HepG2 (cell line): Measurements from ENCODE around the gene CPNE1. TPM values are rescaled to one million over a fixed set of nuclear protein-coding genes. Genes with fewer than 3 reads are reported as not detected.

Experiments used
- KMT2B ChIP-seq: IDR thresholded peaks from 2 replicates; pipeline ENCODE4 v1.6.1; 2016; ENCODE audit warnings: missing genetic modification reagents, missing compliant biosample characterization
- MTF2 ChIP-seq: sonication (generic); formaldehyde crosslinking; IDR thresholded peaks from 2 replicates; pipeline ENCODE4 v1.5.0; 2020; ENCODE audit warnings: missing genetic modification reagents, borderline replicate concordance
- MYNN ChIP-seq: sonication (generic); formaldehyde crosslinking; IDR thresholded peaks from 2 replicates; pipeline ENCODE4 v1.4.0; 2020; ENCODE audit warnings: mild to moderate bottlenecking, low read depth, missing genetic modification reagents
- NPAS2 ChIP-seq: sonication (generic); formaldehyde crosslinking; IDR thresholded peaks from 2 replicates; pipeline ENCODE4 v1.8.0; 2022; ENCODE audit warnings: mild to moderate bottlenecking, missing genetic modification reagents, borderline replicate concordance
- PHF21A ChIP-seq: sonication (generic); formaldehyde crosslinking; IDR thresholded peaks from 2 replicates; pipeline ENCODE4 v1.5.0; 2020; ENCODE audit warnings: mild to moderate bottlenecking, missing genetic modification reagents
- PRPF4 ChIP-seq: fragments of 200-400 bp; formaldehyde crosslinking; IDR thresholded peaks from 2 replicates; pipeline ENCODE4 v1.6.1; 2016; ENCODE audit warnings: low read length, low read depth; ENCODE audit not compliant: poor library complexity, severe bottlenecking
- ZNF251 ChIP-seq: sonication (generic); formaldehyde crosslinking; IDR thresholded peaks from 2 replicates; pipeline ENCODE4 v1.9.0; 2021; ENCODE audit warnings: mild to moderate bottlenecking, missing genetic modification reagents
- ZNF678 ChIP-seq: sonication (generic); formaldehyde crosslinking; IDR thresholded peaks from 2 replicates; pipeline ENCODE4 v1.4.0; 2020; ENCODE audit warnings: mild to moderate bottlenecking, missing genetic modification reagents
- ZNF775 ChIP-seq: sonication (generic); formaldehyde crosslinking; IDR thresholded peaks from 2 replicates; pipeline ENCODE4 v1.4.0; 2020; ENCODE audit warnings: missing genetic modification reagents, mild to moderate bottlenecking, moderate library complexity, borderline replicate concordance
- ZNF782 ChIP-seq: sonication (generic); formaldehyde crosslinking; IDR thresholded peaks from 2 replicates; pipeline ENCODE4 v1.4.0; 2020; ENCODE audit warnings: missing genetic modification reagents, mild to moderate bottlenecking, borderline replicate concordance
- ZNF792 ChIP-seq: IDR thresholded peaks from 2 replicates; pipeline ENCODE4 v1.6.1; 2016
- ZNF850 ChIP-seq: sonication (generic); formaldehyde crosslinking; conservative IDR thresholded peaks from 2 replicates; pipeline ENCODE4 v1.9.0; 2021; ENCODE audit warnings: mild to moderate bottlenecking, missing genetic modification reagents
- polyA plus RNA-seq, 8 experiments: library from polyadenylated mRNA; depleted of rRNA in 3 of 8; stranded (reverse) in 7 of 8; unstranded in 1 of 8; fragments of >200 nt; fragmentation: Illumina TruSeq in 4 of 8; extraction: Trizol in 4 of 8; gene quantifications; 2 replicates each; pipeline versions ENCODE4 v1.2.1 to v1.2.3, GENCODE V29; 2011 to 2016; ENCODE audit warnings: low read depth in 4 of 8, missing spikeins in 1 of 8, mixed read lengths in 1 of 8; ENCODE audit not compliant: insufficient read depth in 1 of 8
- total RNA-seq, 5 experiments: library from RNA; depleted of rRNA; stranded (reverse); fragments of >200 nt; fragmentation: Illumina TruSeq; extraction: Trizol; gene quantifications; 2 replicates each; pipeline ENCODE4 v1.2.3, GENCODE V29; 2016; ENCODE audit warnings: low read depth in 1 of 5
- TF ChIP-seq, protein P1 (sequence below): IDR thresholded peaks from 2 replicates; pipeline ENCODE4 v1.6.1; 2016; ENCODE audit warnings: low read depth, borderline replicate concordance
- TF ChIP-seq, protein P2 (sequence below): sonication (generic); formaldehyde crosslinking; IDR thresholded peaks from 2 replicates; pipeline ENCODE4 v1.5.1; 2020; ENCODE audit warnings: mild to moderate bottlenecking, moderate library complexity, missing genetic modification reagents
- TF ChIP-seq, protein P3 (sequence below): IDR thresholded peaks from 2 replicates; pipeline ENCODE4 v1.6.1; 2016; ENCODE audit warnings: low read depth, control low read depth
- TF ChIP-seq, protein P4 (sequence below): sonication (generic); formaldehyde crosslinking; IDR thresholded peaks from 2 replicates; pipeline ENCODE4 v1.5.1; 2020; ENCODE audit warnings: missing genetic modification reagents, mild to moderate bottlenecking, borderline replicate concordance
- TF ChIP-seq, protein P5 (sequence below): sonication (generic); formaldehyde crosslinking; IDR thresholded peaks from 2 replicates; pipeline ENCODE4 v1.5.0; 2020; ENCODE audit warnings: missing genetic modification reagents
- TF ChIP-seq, protein P6 (sequence below): IDR thresholded peaks from 2 replicates; pipeline ENCODE4 v1.6.1; 2012; ENCODE audit warnings: low read depth, low read length, improper control_type of control experiment

Gene CPNE1
- total and polyA plus RNA-seq, 2 of the 13 experiments (the other 11 are each of a cell fraction or from before 2014, with no cell fraction given), result 408 to 431 TPM

DNA sequence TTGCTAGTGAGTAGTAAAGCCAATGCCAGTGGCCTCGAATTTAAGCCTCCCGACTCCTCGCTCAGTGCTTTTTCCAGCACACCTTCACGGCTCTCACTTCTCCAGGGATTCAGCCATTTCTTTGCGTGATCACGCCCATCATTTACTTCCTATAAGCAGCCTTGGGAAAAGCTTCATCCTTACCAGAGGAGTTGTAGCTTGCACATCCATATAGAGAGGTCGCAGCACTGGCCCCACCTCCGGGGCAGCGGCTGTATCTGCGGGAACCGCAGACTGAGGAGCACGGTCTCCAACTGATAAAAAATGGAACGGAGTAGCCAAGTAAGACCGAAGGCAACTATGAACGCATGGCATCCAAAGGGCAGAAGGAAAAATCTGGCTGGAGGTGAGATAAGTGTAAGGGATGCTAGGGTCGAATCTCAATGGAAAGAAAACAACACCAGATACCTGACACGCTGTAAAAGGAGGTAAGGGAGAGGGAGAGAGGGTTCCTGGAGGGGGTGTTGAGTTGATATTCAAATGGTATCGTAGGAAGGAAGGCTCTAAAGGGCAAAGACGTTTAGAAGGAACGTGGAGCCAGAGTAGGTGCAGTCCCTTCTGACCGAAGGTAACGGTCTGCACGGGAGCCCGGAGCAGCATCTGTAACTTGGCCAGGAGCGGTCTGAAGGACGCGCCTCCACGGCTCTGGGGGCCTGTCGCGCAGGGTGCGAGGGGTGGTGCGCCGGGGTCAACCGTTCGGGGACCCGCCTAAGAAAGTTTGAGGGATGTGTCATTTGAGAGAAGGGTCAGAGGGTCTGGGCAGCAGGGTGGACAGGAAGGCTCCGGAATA lies 33.8 kb upstream of the CPNE1 start (continued):
- TF ChIP-seq, protein P1, sequence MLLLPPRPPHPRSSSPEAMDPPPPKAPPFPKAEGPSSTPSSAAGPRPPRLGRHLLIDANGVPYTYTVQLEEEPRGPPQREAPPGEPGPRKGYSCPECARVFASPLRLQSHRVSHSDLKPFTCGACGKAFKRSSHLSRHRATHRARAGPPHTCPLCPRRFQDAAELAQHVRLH (CRISPR knock-in tag), result peak; percentile 15; the same call in 1 of the 2 replicates
- TF ChIP-seq, protein P2, sequence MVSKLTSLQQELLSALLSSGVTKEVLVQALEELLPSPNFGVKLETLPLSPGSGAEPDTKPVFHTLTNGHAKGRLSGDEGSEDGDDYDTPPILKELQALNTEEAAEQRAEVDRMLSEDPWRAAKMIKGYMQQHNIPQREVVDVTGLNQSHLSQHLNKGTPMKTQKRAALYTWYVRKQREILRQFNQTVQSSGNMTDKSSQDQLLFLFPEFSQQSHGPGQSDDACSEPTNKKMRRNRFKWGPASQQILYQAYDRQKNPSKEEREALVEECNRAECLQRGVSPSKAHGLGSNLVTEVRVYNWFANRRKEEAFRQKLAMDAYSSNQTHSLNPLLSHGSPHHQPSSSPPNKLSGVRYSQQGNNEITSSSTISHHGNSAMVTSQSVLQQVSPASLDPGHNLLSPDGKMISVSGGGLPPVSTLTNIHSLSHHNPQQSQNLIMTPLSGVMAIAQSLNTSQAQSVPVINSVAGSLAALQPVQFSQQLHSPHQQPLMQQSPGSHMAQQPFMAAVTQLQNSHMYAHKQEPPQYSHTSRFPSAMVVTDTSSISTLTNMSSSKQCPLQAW, result 0 out of 2 replicates have a peak, but pooled peaks have one; percentile 54
- TF ChIP-seq PRPF4 (no peak), ZNF792 (peak; percentile 17; the same call in 1 of the 2 replicates), PHF21A (CRISPR knock-in tag) (0 out of 2 replicates have a peak, but pooled peaks have one; percentile 15), ZNF251 (CRISPR knock-in tag) (peak; percentile 93; the same call in 1 of the 2 replicates), ZNF678 (0 out of 2 replicates have a peak, but pooled peaks have one; percentile 10), MTF2 (CRISPR knock-in tag) (0 out of 2 replicates have a peak, but pooled peaks have one; percentile 32), NPAS2 (CRISPR knock-in tag) (0 out of 2 replicates have a peak, but pooled peaks have one; percentile 65), ZNF782 (CRISPR knock-in tag) (peak; percentile 3; the same call in 1 of the 2 replicates), MYNN (CRISPR knock-in tag) (no peak; the same call in 1 of the 2 replicates), ZNF775 (CRISPR knock-in tag) (0 out of 2 replicates have a peak, but pooled peaks have one; percentile 24), ZNF850 (CRISPR knock-in tag) (no peak), KMT2B (CRISPR knock-in tag) (peak; percentile 25)
- TF ChIP-seq, protein P3, sequence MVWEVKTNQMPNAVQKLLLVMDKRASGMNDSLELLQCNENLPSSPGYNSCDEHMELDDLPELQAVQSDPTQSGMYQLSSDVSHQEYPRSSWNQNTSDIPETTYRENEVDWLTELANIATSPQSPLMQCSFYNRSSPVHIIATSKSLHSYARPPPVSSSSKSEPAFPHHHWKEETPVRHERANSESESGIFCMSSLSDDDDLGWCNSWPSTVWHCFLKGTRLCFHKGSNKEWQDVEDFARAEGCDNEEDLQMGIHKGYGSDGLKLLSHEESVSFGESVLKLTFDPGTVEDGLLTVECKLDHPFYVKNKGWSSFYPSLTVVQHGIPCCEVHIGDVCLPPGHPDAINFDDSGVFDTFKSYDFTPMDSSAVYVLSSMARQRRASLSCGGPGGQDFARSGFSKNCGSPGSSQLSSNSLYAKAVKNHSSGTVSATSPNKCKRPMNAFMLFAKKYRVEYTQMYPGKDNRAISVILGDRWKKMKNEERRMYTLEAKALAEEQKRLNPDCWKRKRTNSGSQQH (CRISPR knock-in tag), result no peak; the same call in 1 of the 2 replicates
- TF ChIP-seq, protein P4, sequence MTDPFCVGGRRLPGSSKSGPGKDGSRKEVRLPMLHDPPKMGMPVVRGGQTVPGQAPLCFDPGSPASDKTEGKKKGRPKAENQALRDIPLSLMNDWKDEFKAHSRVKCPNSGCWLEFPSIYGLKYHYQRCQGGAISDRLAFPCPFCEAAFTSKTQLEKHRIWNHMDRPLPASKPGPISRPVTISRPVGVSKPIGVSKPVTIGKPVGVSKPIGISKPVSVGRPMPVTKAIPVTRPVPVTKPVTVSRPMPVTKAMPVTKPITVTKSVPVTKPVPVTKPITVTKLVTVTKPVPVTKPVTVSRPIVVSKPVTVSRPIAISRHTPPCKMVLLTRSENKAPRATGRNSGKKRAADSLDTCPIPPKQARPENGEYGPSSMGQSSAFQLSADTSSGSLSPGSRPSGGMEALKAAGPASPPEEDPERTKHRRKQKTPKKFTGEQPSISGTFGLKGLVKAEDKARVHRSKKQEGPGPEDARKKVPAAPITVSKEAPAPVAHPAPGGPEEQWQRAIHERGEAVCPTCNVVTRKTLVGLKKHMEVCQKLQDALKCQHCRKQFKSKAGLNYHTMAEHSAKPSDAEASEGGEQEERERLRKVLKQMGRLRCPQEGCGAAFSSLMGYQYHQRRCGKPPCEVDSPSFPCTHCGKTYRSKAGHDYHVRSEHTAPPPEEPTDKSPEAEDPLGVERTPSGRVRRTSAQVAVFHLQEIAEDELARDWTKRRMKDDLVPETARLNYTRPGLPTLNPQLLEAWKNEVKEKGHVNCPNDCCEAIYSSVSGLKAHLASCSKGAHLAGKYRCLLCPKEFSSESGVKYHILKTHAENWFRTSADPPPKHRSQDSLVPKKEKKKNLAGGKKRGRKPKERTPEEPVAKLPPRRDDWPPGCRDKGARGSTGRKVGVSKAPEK, result 0 out of 2 replicates have a peak, but pooled peaks have one; percentile 38
- TF ChIP-seq, protein P5, sequence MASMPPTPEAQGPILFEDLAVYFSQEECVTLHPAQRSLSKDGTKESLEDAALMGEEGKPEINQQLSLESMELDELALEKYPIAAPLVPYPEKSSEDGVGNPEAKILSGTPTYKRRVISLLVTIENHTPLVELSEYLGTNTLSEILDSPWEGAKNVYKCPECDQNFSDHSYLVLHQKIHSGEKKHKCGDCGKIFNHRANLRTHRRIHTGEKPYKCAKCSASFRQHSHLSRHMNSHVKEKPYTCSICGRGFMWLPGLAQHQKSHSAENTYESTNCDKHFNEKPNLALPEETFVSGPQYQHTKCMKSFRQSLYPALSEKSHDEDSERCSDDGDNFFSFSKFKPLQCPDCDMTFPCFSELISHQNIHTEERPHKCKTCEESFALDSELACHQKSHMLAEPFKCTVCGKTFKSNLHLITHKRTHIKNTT, result peak; percentile 23; the same call in 1 of the 2 replicates
- TF ChIP-seq, protein P6, sequence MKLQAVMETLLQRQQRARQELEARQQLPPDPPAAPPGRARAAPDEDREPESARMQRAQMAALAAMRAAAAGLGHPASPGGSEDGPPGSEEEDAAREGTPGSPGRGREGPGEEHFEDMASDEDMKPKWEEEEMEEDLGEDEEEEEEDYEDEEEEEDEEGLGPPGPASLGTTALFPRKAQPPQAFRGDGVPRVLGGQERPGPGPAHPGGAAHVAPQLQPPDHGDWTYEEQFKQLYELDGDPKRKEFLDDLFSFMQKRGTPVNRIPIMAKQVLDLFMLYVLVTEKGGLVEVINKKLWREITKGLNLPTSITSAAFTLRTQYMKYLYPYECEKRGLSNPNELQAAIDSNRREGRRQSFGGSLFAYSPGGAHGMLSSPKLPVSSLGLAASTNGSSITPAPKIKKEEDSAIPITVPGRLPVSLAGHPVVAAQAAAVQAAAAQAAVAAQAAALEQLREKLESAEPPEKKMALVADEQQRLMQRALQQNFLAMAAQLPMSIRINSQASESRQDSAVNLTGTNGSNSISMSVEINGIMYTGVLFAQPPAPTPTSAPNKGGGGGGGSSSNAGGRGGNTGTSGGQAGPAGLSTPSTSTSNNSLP, result 0 out of 2 replicates have a peak, but pooled peaks have one; percentile 27
